ENCODE results near the gene PTP4A2. TPM values are rescaled to one million over a fixed set of nuclear protein-coding genes. Genes with fewer than 3 reads are reported as not detected.
"Not testable (repeated sequence)": the region's sequence is repeated elsewhere in the genome, so short reads cannot be mapped to it uniquely, and the experiment has no call there.

Gene PTP4A2
- total RNA-seq, 1 donor from 2014 or later = 298 TPM

- DNase-seq (ENCODE audit: low read depth) = peak; percentile 14
These were observed 13.1 kb upstream of the PTP4A2 start for GRCh38 chr1:31951276-31951675.

- DNase-seq (ENCODE audit: low read depth) = no peak
These were observed 11.7 kb upstream of the PTP4A2 start for GRCh38 chr1:31949862-31950261.

- DNase-seq (ENCODE audit: low read depth) = not testable (repeated sequence)
These were observed 7.5 kb upstream of the PTP4A2 start for GRCh38 chr1:31945677-31946076.

- DNase-seq (ENCODE audit: low read depth) = peak; percentile 88
These were observed 6.3 kb upstream of the PTP4A2 start for GRCh38 chr1:31944205-31945089.

DNA sequence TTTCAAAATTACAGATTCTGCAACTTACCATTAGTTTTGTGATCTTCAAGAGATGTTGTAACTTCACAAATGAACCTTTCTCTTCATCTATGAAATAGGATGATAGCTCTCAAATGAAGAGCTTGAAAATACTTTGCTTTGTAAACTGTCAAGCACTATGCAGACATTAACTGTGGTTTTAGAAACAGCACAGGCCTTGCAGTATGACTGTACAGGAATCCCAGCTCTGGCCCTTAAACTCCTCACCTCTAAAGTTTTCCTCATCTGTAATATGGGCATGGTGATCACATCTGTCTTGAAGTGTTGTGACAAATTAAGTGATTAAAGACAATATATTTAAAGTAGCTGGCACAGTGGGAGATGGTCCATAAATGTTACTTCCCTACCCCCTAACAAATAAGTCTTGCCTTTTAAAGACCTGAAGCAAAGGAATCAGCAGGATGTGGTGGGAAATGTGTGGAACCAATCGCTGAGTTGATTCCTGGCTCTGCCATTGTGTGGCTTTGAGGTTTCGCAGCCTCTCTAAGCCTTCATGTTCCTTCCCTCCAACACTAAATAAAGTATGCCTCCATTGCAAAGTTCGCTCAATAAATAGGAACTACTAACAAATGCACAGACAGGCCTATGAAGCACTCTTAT is 5.5 kb upstream of the PTP4A2 start:
- DNase-seq (ENCODE audit: low read depth) = peak; percentile 48

- not testable (repeated sequence) for DNase-seq (ENCODE audit: low read depth)
These were observed 3.9 kb upstream of the PTP4A2 start for GRCh38 chr1:31942061-31942460.

DNA sequence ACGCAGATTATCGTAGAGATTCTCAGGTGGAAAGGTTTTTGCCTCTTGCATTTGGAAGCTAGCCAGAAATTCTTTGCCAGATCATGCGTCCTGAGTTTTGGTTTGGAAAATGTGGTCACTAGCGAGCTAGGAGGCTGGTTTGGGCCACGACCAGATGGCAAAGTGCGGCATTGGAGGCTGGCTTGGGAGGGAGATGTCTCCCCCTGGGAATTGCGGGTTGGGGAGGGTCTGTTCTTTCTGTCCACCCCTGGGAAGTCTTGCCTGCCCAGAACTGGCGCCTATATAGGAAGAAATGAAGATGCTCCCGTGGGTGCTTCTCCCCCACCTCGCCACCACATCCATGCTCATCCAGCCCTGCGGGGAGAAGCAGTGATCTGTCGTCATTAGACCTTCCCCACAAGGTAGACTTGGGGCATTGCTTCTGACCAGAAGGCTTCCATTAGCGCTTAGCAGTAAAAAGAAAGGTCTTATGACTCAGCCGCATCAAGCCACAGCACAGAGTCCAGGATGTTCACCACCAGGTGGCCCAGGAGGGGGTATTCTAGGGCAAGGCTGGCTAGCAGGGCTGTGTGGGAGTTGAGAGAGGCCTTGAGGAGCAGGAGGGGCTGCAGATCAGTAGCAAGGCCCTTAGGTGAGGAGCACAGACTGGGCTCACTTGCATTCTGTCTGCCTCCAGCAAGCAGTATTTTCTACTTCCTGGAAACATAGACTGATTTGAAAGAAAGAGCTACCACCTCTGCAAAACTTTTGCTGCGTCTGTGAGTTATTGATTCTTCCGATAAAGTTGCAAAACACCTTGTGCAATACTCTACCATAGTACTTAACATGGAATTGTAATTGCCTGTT is 1.5 kb upstream of the PTP4A2 start:
- peak; percentile 69 for DNase-seq (ENCODE audit: low read depth)

DNA sequence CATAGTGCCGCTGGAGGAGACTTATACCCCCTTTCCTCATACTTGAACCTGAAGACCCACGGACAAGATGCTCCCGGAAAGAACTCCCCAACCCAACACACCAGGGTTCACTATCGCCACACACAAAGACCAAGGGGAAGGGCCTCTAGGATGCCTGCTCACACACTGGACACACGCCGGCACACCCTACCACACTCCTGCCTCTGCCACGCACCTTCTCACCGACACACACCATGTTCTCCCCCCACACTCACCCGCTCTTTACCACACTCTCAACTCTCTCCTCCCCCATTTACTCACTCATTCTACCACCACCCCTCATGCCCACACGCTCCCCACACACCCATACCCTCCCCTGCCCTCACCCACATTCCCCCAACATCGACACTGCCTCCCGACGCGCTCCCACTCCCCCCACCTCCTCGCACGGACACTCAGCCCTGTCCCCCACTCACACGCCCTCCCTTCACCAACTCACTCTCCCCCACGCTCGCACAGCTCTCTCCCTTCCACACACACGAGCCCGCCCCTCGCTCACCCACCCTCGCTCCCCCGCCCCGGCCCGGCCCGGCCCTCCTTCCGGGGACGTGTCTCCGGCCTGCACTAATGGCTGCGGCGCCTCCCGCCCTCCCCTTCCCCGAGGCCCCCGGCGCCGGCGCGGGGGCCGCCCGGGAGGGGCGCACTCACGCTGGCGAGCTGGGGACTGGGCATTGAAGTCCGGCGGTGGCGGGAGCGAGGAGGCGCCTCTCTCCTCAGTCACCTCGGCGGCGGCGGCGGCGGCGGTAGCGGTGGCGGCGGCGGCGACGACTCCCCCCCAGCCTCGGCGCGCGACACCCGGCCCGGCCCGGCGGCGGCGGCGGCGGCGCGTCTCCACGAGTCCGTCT is 626 bp downstream of the PTP4A2 start:
- peak; percentile 76 for DNase-seq (ENCODE audit: low read depth)

DNA sequence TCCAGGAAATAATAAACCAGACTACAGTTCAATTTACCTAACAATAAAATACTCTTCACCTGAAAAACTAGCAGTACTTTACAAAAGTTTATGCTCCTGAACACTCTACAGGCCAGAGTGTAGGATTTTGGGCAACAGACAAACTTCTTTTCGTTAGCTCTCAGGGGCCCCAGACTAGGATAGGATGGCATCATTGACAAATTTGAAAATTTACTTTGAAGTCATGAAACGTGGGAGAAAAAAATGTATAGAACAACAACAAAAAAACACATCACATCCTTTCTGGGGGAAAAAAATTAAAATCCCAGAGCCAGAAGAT is 1.2 kb downstream of the PTP4A2 start:
- no peak for DNase-seq (ENCODE audit: low read depth)

DNA sequence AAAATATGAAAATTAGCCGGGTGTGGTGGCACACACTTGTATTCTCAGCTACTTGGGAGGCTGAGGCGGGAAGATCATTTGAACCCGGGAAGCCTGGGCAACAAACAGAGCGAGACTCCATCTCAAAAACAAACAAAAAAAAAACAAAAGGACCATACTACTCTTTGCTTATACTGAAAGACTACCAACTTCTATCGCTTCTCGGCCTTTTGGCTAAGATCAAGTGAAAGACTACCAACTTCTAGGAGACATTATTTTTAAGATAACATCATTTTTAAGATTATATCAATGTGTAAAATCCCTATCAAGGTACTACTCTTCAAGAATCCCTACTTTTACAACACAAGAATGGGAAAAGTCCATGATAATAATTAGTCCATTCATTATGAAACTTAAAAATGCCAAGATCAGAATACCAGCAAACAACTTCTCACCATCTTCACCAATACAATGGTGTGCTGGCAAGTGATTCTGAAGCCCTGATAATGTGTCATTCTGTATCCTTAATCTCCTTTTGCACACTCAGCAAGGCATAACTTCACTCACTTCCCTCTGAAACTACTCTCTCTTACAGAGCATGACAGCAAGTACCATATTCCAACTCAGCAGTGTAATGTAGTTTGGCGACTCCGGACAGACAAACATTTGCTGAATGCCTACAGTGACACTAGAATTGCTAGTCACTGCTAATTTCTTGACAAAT is 1.7 kb downstream of the PTP4A2 start:
- DNase-seq (ENCODE audit: low read depth) = peak; percentile 13

GRCh38 chr1:31934706-31935629 is 3.2 kb downstream of the PTP4A2 start:
- DNase-seq (ENCODE audit: low read depth) = peak; percentile 41

GRCh38 chr1:31932491-31933316 is 5.5 kb downstream of the PTP4A2 start:
- DNase-seq (ENCODE audit: low read depth) = peak; percentile 20

GRCh38 chr1:31931593-31932225 is 6.5 kb downstream of the PTP4A2 start:
- peak; percentile 35 for DNase-seq (ENCODE audit: low read depth)

- no peak for DNase-seq (ENCODE audit: low read depth)
These were observed 7.2 kb downstream of the PTP4A2 start for GRCh38 chr1:31930836-31931592.

DNA sequence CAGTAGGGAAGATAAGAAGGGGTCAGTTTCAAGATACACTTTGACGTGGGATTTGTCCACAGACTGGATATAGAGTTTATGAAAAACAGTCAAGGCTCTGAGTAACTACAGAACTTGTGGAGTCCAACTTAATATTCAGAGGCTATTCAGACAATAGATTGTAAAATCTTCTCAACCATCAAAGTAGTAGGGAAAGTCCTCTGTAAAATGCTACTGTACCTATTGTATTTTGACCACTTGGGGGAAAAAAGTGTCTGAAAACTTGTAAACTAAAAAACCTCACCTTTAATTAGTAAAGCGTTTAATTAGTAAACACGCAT is 10.5 kb downstream of the PTP4A2 start:
- DNase-seq (ENCODE audit: low read depth) = no peak

GRCh38 chr1:31926853-31927660 is 11.1 kb downstream of the PTP4A2 start:
- DNase-seq (ENCODE audit: low read depth) = no peak
